NOMO-1 treated with DMSO at 0.1 percent for 48 hours (cell line): Measurements from ENCODE around the gene KRT74.

Experiments used
- DNase-seq: peaks from one replicate; lab custom pipeline; 2025; ENCODE audit not compliant: unreplicated experiment; lab: John Stamatoyannopoulos, UW

KRT74 gene

GRCh38 chr12:52573743-52574142, at the start of gene KRT74:
Gene KRT74, minus strand, starts transcription at chr12:52573843. Its CDS starts 66 bp downstream, at chr12:52573777.
- DNase-seq = no peak

GRCh38 chr12:52622349-52622748, 48.7 kb upstream of the KRT74 start:
- no peak for DNase-seq

GRCh38 chr12:52618866-52619265, 45.2 kb upstream of the KRT74 start:
- DNase-seq = no peak

- no peak for DNase-seq
Observed at GRCh38 chr12:52618216-52618615, 44.6 kb upstream of the KRT74 start, which contains the start of gene KRT73. Gene KRT73, minus strand, starts transcription at chr12:52618559. Its CDS starts 35 bp downstream, at chr12:52618524.

- no peak for DNase-seq
Observed at GRCh38 chr12:52617403-52617785, 43.8 kb upstream of the KRT74 start.

GRCh38 chr12:52616680-52617402, 43.2 kb upstream of the KRT74 start:
- no peak for DNase-seq

GRCh38 chr12:52615912-52616311, 42.3 kb upstream of the KRT74 start:
- no peak for DNase-seq

- DNase-seq = no peak
Observed at GRCh38 chr12:52615208-52615868, 41.7 kb upstream of the KRT74 start.

GRCh38 chr12:52614381-52615207, 41.0 kb upstream of the KRT74 start:
- no peak for DNase-seq

GRCh38 chr12:52613384-52614030, 39.9 kb upstream of the KRT74 start:
- DNase-seq = no peak

GRCh38 chr12:52612431-52613383, 39.1 kb upstream of the KRT74 start:
- DNase-seq = no peak

GRCh38 chr12:52611080-52611468, 37.4 kb upstream of the KRT74 start:
- no peak for DNase-seq

- DNase-seq = no peak
Observed at GRCh38 chr12:52608826-52609630, 35.4 kb upstream of the KRT74 start.

GRCh38 chr12:52608161-52608560, 34.5 kb upstream of the KRT74 start:
- DNase-seq = no peak

GRCh38 chr12:52607314-52607713, 33.7 kb upstream of the KRT74 start:
- DNase-seq = no peak

- DNase-seq = no peak
Observed at GRCh38 chr12:52606581-52607218, 33.1 kb upstream of the KRT74 start.

- DNase-seq = no peak
Observed at GRCh38 chr12:52606096-52606495, 32.5 kb upstream of the KRT74 start.

GRCh38 chr12:52605542-52605941, 31.9 kb upstream of the KRT74 start:
- no peak for DNase-seq

GRCh38 chr12:52604859-52605258, 31.2 kb upstream of the KRT74 start:
- no peak for DNase-seq
